GM23338 (cell line): ENCODE measurements around the gene TUBA3D. TPM values are rescaled to one million over a fixed set of nuclear protein-coding genes. Genes with fewer than 3 reads are reported as not detected.
"Not testable (repeated sequence)": the region's sequence is repeated elsewhere in the genome, so short reads cannot be mapped to it uniquely, and the experiment has no call there.

Experiments used
- ATAC-seq: fragments of 200-7000 bp; cut with Tn5 transposase; 3 replicates; pipeline ENCODE4 v1.9.1; 2020
- DNase-seq: peaks from one replicate; pipeline ENCODE4 v3.0.0-alpha.2; 2015; ENCODE audit warnings: low spot score
- H2AFZ ChIP-seq: fragments of 200-600 bp; sonication (generic); 2 replicates; pipeline ENCODE4 v1.8.0; 2016; ENCODE audit warnings: antibody characterized with exemption, mild to moderate bottlenecking, moderate library complexity
- H3F3A ChIP-seq: fragments of 200-600 bp; sonication (generic); replicated peaks from 2 replicates; pipeline ENCODE4 v1.8.0; 2017; ENCODE audit warnings: antibody characterized with exemption, mixed run types, low read depth
- H3K27ac ChIP-seq: fragments of 200-600 bp; sonication (generic); 2 replicates; pipeline ENCODE4 v1.6.1; 2016; ENCODE audit warnings: low read depth
- H3K27me3 ChIP-seq: fragments of 200-600 bp; sonication (generic); 2 replicates; pipeline ENCODE4 v1.8.0; 2016; ENCODE audit warnings: mild to moderate bottlenecking, mixed run types, moderate library complexity; ENCODE audit not compliant: insufficient read depth
- H3K36me3 ChIP-seq: fragments of 200-600 bp; sonication (generic); 2 replicates; pipeline ENCODE4 v1.8.0; 2016; ENCODE audit warnings: mild to moderate bottlenecking; ENCODE audit not compliant: insufficient read depth
- H3K4me1 ChIP-seq: fragments of 200-600 bp; sonication (generic); 2 replicates; pipeline ENCODE4 v1.8.0; 2016; ENCODE audit warnings: mild to moderate bottlenecking, moderate library complexity; ENCODE audit not compliant: insufficient read depth
- H3K4me2 ChIP-seq: fragments of 200-600 bp; sonication (generic); 2 replicates; pipeline ENCODE4 v1.7.1; 2017; ENCODE audit warnings: mixed run types
- H3K4me3 ChIP-seq: fragments of 200-600 bp; sonication (generic); 2 replicates; pipeline ENCODE4 v1.6.1; 2016; ENCODE audit warnings: mixed run types
- H3K79me2 ChIP-seq: fragments of 200-600 bp; sonication (generic); replicated peaks from 2 replicates; pipeline ENCODE4 v1.8.0; 2017; ENCODE audit warnings: mild to moderate bottlenecking; ENCODE audit not compliant: insufficient read depth
- H3K9me2 ChIP-seq: fragments of 200-600 bp; sonication (generic); 2 replicates; pipeline ENCODE4 v1.8.0; 2017; ENCODE audit not compliant: insufficient read depth
- H4K20me1 ChIP-seq: fragments of 200-600 bp; sonication (generic); replicated peaks from 2 replicates; pipeline ENCODE4 v1.8.0; 2017; ENCODE audit warnings: mild to moderate bottlenecking; ENCODE audit not compliant: insufficient read depth
- H3K27ac Mint-ChIP-seq: 2 replicates; pipeline ENCODE4 v1.8.0; 2020; ENCODE audit warnings: inconsistent platforms, mild to moderate bottlenecking, moderate library complexity, mixed read lengths
- H3K27me3 Mint-ChIP-seq: 3 replicates; pipeline ENCODE4 v1.8.0; 2022; ENCODE audit warnings: low read depth, mild to moderate bottlenecking, moderate library complexity, mixed read lengths, inconsistent platforms; ENCODE audit not compliant: insufficient read depth, poor library complexity
- H3K36me3 Mint-ChIP-seq: 3 replicates; pipeline ENCODE4 v1.8.0; 2021; ENCODE audit warnings: low read depth, mild to moderate bottlenecking, inconsistent platforms, moderate library complexity, mixed read lengths
- H3K4me1 Mint-ChIP-seq: 3 replicates; pipeline ENCODE4 v1.8.0; 2020; ENCODE audit warnings: mild to moderate bottlenecking, inconsistent platforms, mixed read lengths
- H3K4me3 Mint-ChIP-seq: 3 replicates; pipeline ENCODE4 v1.8.0; 2021; ENCODE audit warnings: moderate library complexity, mild to moderate bottlenecking, inconsistent platforms, mixed read lengths
- H3K9me3 Mint-ChIP-seq: 3 replicates; pipeline ENCODE4 v1.8.0; 2020; ENCODE audit warnings: moderate library complexity, mild to moderate bottlenecking, inconsistent platforms, mixed read lengths
- polyA plus RNA-seq: library from polyadenylated mRNA; unstranded; fragments of >200 nt; fragmentation: Nextera tagmentation; extraction: Ambion mirVana; gene quantifications from 2 replicates; pipeline ENCODE4 v1.2.1, GENCODE V29; 2016
- total RNA-seq: library from RNA; depleted of rRNA; stranded (reverse); fragments of >200 nt; shearing (Covaris generic); gene quantifications from 2 replicates; pipeline ENCODE4 v1.2.3, GENCODE V29; 2014

Gene TUBA3D
- total and polyA plus RNA-seq, 2 experiments from 2014 or later = 0.27 TPM; not detected in 1

DNA sequence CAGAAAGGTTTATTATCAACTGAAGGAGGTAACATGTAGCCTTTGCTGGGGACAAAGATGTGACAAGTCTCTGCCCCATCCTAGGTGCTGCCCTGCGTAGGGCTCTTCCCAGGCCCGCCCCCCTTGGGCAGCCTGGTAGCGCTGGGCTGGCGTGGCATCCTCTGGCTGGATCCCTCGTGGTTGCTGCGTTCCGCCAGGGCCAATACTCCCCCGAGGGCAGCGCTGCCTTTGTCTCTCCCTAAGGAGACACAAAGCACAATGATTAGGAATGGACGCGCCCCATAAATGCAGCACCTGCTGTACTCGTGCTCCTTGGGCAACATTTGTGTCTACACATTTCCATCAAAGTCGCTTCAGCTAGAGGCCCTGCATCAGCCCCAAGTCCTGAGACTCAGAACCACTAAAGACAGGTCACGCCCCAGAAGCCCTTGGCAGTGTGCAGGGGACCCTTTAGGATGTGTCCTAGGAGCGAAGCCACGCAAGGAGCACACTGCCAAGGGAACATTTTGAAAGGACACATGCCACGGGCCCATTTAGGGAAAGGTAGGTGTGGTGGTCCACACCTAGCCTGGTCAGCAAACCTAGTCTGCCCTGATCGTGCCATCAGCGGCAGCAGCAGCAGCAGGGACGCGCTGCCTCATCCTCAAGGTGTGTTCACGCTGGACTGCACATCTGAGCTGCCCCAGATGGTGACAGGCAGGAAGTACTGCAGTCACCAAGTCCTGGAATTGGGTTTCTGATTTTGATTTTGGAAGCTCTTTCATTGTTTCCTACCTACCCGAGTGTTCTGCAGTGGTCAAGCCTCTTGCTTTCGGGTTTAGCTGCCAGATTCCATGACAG lies 8.3 kb downstream of the TUBA3D start:
- H3K79me2 ChIP-seq, H3K36me3 ChIP-seq, H2AFZ ChIP-seq, DNase-seq, H3K4me3 ChIP-seq, H3K36me3 Mint-ChIP-seq, H3K4me1 ChIP-seq, H3F3A ChIP-seq, H3K4me2 ChIP-seq, H3K9me2 ChIP-seq, ATAC-seq, H3K27ac ChIP-seq, H3K27me3 ChIP-seq, H3K9me3 Mint-ChIP-seq, H3K4me1 Mint-ChIP-seq, H3K27ac Mint-ChIP-seq, H4K20me1 ChIP-seq, H3K27me3 Mint-ChIP-seq, H3K4me3 Mint-ChIP-seq: not testable (repeated sequence)

DNA sequence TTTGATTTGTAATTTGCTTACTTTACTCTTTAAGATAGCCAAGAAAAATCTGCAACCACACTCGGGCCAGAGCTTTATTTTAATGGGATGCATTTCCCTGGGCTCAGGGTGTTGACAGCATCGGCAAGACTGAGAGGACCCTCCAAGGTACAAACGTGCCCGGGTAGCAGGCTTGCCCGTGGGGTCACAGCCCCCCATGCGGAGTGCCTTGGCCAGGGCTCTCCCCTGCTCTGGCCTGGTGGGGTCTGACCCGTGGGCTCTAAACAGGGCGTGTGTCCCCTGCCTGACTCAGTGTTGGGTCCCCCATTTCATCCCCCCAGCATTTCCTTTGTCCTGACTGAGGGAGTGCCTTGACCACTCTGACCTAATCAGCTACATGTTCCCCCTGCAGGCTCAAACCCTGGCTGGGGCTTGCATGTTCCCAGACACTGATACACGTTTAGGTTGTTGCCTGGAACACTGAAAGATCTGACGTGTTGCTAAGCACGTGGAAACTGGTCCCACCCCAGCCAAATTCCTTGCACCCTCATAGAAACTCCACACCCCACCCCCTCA lies 9.1 kb downstream of the TUBA3D start:
- H3K9me2 ChIP-seq, H3K27me3 ChIP-seq, H3K4me1 ChIP-seq, H3K27me3 Mint-ChIP-seq, H4K20me1 ChIP-seq, H3K9me3 Mint-ChIP-seq, H3K4me3 Mint-ChIP-seq, H3K4me2 ChIP-seq, H3K4me1 Mint-ChIP-seq, H3K27ac ChIP-seq, DNase-seq, H2AFZ ChIP-seq, H3F3A ChIP-seq, H3K36me3 ChIP-seq, H3K79me2 ChIP-seq, ATAC-seq, H3K4me3 ChIP-seq, H3K27ac Mint-ChIP-seq: not testable (repeated sequence)
- peaks cover 13% of the 10 kb centered on the region for H3K36me3 Mint-ChIP-seq

DNA sequence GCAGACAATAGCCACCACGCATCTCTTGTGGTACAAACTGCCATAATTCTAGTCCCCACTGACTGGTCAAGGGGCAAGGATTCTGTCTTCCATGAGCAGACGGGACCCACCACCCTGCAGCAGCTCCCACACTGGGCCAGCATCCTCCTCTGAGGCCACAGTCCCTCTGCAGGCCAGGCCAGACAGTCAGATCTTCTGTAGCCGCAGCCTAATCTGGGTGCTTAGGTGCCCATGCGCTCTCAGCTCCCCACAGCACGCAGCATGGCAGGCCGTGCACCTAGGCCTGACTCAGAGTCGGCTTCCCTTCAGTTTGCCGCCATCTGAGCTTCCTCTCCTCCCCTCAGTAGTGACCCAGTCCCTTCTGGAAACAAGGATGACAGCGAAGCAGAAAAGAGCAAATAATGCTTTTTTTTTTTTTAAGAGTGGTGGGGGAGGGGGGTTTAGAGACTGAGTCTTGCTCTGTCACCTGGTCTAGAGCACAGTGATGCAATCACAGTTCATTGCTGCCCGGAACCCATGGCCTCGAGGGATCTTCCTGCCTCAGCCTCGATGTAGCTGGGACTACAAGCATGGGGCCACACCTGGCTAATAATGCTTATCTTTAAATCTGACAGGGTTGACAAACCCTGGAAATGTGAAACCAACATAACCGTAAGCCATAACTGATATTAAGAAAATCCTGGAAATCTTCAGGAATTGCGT lies 10.4 kb downstream of the TUBA3D start:
- not testable (repeated sequence) for H2AFZ ChIP-seq, H3K27ac Mint-ChIP-seq, H3K27me3 ChIP-seq, H3K36me3 ChIP-seq, H3K4me1 ChIP-seq, H3K4me3 Mint-ChIP-seq, ATAC-seq, H3K9me3 Mint-ChIP-seq, H3K4me1 Mint-ChIP-seq, H3K4me2 ChIP-seq, H3K79me2 ChIP-seq, H4K20me1 ChIP-seq, DNase-seq, H3K27ac ChIP-seq, H3K9me2 ChIP-seq, H3K4me3 ChIP-seq, H3F3A ChIP-seq
- H3K27me3 Mint-ChIP-seq = peaks cover 14% of the 10 kb centered on the region
- peaks cover 16% of the 10 kb centered on the region for H3K36me3 Mint-ChIP-seq
